Fibroblast of villous mesenchyme (primary cell): ENCODE results near the gene CLASP2. TPM values are rescaled to one million over a fixed set of nuclear protein-coding genes. Genes with fewer than 3 reads are reported as not detected.
A peak's percentile ranks its signal among the peaks of the same experiment; 100 is the strongest.
"Not testable (repeated sequence)": the region's sequence is repeated elsewhere in the genome, so short reads cannot be mapped to it uniquely, and the experiment has no call there.

Experiments used
- DNase-seq: peaks from one replicate; pipeline ENCODE4 v3.0.0-alpha.2; 2010; ENCODE audit warnings: low read depth
- H3K4me3 ChIP-seq: 2 replicates; pipeline ENCODE4 v1.5.1; 2011; ENCODE audit warnings: low read depth, mild to moderate bottlenecking, low read length
- CTCF ChIP-seq: IDR thresholded peaks from 2 replicates; pipeline ENCODE4 v1.5.1; 2012; ENCODE audit warnings: low read depth, mild to moderate bottlenecking, low read length; ENCODE audit not compliant: insufficient read depth
- total RNA-seq: library from RNA; depleted of rRNA; stranded (reverse); fragments of >200 nt; gene quantifications from 2 replicates; pipeline ENCODE4 v1.2.3, GENCODE V29; 2012

Gene CLASP2
- total RNA-seq, 1 donor: 64.3 TPM

GRCh38 chr3:33658621-33658990 lies 59.4 kb downstream of the CLASP2 start:
- H3K4me3 ChIP-seq: peak overlapping the region; percentile 56
- DNase-seq: peak; percentile 15
- TF ChIP-seq CTCF: no peak

GRCh38 chr3:33658039-33658438 lies 60.0 kb downstream of the CLASP2 start:
- H3K4me3 ChIP-seq: peak overlapping the region; percentile 56
- no peak for TF ChIP-seq CTCF
- DNase-seq: no peak

- no peak for DNase-seq
- no peak overlapping the region for H3K4me3 ChIP-seq
- no peak for TF ChIP-seq CTCF
These were observed 65.3 kb downstream of the CLASP2 start for GRCh38 chr3:33652736-33653135.

GRCh38 chr3:33651101-33651500 lies 67.0 kb downstream of the CLASP2 start:
- not testable (repeated sequence) for DNase-seq, H3K4me3 ChIP-seq

GRCh38 chr3:33650495-33650894 lies 67.6 kb downstream of the CLASP2 start:
- TF ChIP-seq CTCF: no peak
- no peak overlapping the region for H3K4me3 ChIP-seq

GRCh38 chr3:33648793-33649192 lies 69.3 kb downstream of the CLASP2 start:
- no peak overlapping the region for H3K4me3 ChIP-seq
- TF ChIP-seq CTCF: no peak
- no peak for DNase-seq

More at GRCh38 chr3:33650495-33650894, 67.6 kb downstream of the CLASP2 start:
- no peak for DNase-seq

GRCh38 chr3:33646406-33646805 lies 71.6 kb downstream of the CLASP2 start:
- TF ChIP-seq CTCF: no peak

More at GRCh38 chr3:33646406-33646805, 71.6 kb downstream of the CLASP2 start:
- DNase-seq: no peak
- no peak overlapping the region for H3K4me3 ChIP-seq
